H1 (cell line): ENCODE measurements around the gene ABCB10. TPM values are rescaled to one million over a fixed set of nuclear protein-coding genes. Genes with fewer than 3 reads are reported as not detected.

ENCODE experiments used
- CTCF ChIA-PET: fragments of 300-600 bp; sonication (Branson Sonifier 250); formaldehyde crosslinking; loops from one replicate; lab custom pipeline; 2021; ENCODE audit not compliant: partially characterized antibody; lab: Charles Lee
- POLR2A ChIA-PET: fragments of 300-600 bp; sonication (Branson Sonifier 250); formaldehyde crosslinking; loops from one replicate; lab custom pipeline; 2021; ENCODE audit warnings: inconsistent platforms; ENCODE audit not compliant: partially characterized antibody; lab: Charles Lee
- DNase-seq, 2 experiments: peaks; one replicate each; pipeline versions ENCODE4 v3.0.0 to v3.0.0-alpha.2; 2010 to 2022; ENCODE audit warnings: low spot score in 2 of 2, low read depth in 1 of 2, mixed read lengths in 1 of 2
- FAIRE-seq: peaks from 2 replicates; lab custom pipeline; 2011; peaks lifted over from hg19 to GRCh38; lab: Jason Lieb, UNC
- H2AFZ ChIP-seq: 2 replicates; pipeline ENCODE4 v1.8.1; 2012; ENCODE audit warnings: low read length, inconsistent platforms
- H2AK5ac ChIP-seq: 2 replicates; pipeline ENCODE4 v1.6.1; 2013; ENCODE audit warnings: low read depth, low read length
- H2BK120ac ChIP-seq: replicated peaks from 2 replicates; pipeline ENCODE3; 2013; ENCODE audit warnings: low read depth, low read length, inconsistent platforms
- H2BK12ac ChIP-seq: 2 replicates; pipeline ENCODE4 v1.6.1; 2013; ENCODE audit warnings: low read depth, low read length
- H2BK15ac ChIP-seq: 2 replicates; pipeline ENCODE4 v1.6.1; 2013; ENCODE audit warnings: low read length
- H2BK20ac ChIP-seq: 2 replicates; pipeline ENCODE4 v1.6.1; 2013; ENCODE audit warnings: low read length
- H2BK5ac ChIP-seq: 2 replicates; pipeline ENCODE4 v1.6.1; 2013; ENCODE audit warnings: low read depth, low read length
- H3K14ac ChIP-seq: 2 replicates; pipeline ENCODE4 v1.6.1; 2013; ENCODE audit warnings: inconsistent platforms; ENCODE audit not compliant: insufficient read length
- H3K18ac ChIP-seq: 2 replicates; pipeline ENCODE4 v1.6.1; 2013; ENCODE audit warnings: low read length; ENCODE audit errors: extremely low read depth
- H3K23ac ChIP-seq: 2 replicates; pipeline ENCODE4 v1.6.1; 2013; ENCODE audit warnings: inconsistent platforms; ENCODE audit not compliant: insufficient read length
- H3K23me2 ChIP-seq: 2 replicates; pipeline ENCODE4 v1.6.1; 2013; ENCODE audit warnings: low read depth, low read length
- H3K27ac ChIP-seq: 2 replicates; pipeline ENCODE4 v1.6.1; 2011; ENCODE audit warnings: low read depth, low read length, inconsistent platforms
- H3K27me3 ChIP-seq, 4 experiments: replicated peaks in 1 of 4; 1 replicate in 1 of 4; 2 replicates in 3 of 4; pipeline versions ENCODE4 v1.6.1 to v1.8.1; 2011 to 2013; ENCODE audit warnings: low read length in 3 of 4, mild to moderate bottlenecking in 3 of 4, inconsistent platforms in 2 of 4, mixed read lengths in 2 of 4, moderate library complexity in 1 of 4; ENCODE audit not compliant: control insufficient read depth in 3 of 4, insufficient read depth in 3 of 4; ENCODE audit errors: extremely low read depth in 1 of 4
- H3K36me3 ChIP-seq, 4 experiments: 2 replicates each; pipeline versions ENCODE4 v1.6.1 to v1.8.1; 2011 to 2013; ENCODE audit warnings: mild to moderate bottlenecking in 4 of 4, low read length in 3 of 4, moderate library complexity in 2 of 4, control low read depth in 1 of 4, inconsistent platforms in 1 of 4; ENCODE audit not compliant: insufficient read depth in 4 of 4, control insufficient read depth in 2 of 4
- H3K4ac ChIP-seq: replicated peaks from 2 replicates; pipeline ENCODE3; 2013; ENCODE audit warnings: low read length, low read depth, mixed read lengths, inconsistent platforms; ENCODE audit not compliant: insufficient read length
- H3K4me1 ChIP-seq, 4 experiments: replicated peaks in 1 of 4; 1 replicate in 1 of 4; 2 replicates in 3 of 4; pipeline versions ENCODE4 v1.6.1 to v1.8.1; 2011 to 2013; ENCODE audit warnings: low read length in 3 of 4, inconsistent platforms in 2 of 4, mixed read lengths in 1 of 4; ENCODE audit not compliant: insufficient read depth in 4 of 4, control insufficient read depth in 3 of 4
- H3K4me2 ChIP-seq, 2 experiments: 2 replicates each; pipeline versions ENCODE4 v1.6.1 to v1.8.1; 2011 to 2013; ENCODE audit warnings: low read depth in 2 of 2, low read length in 2 of 2, control low read depth in 1 of 2, inconsistent platforms in 1 of 2, mild to moderate bottlenecking in 1 of 2; ENCODE audit not compliant: insufficient read depth in 1 of 2
- H3K4me3 ChIP-seq, 4 experiments: fragments of 200-600, 300-600 bp in 1 of 4; sonication (generic), shearing (Covaris generic), sonication (Bioruptor Twin) in 1 of 4; 2 replicates each; pipeline versions ENCODE4 v1.5.1 to v1.8.1; 2011 to 2016; ENCODE audit warnings: low read length in 4 of 4, low read depth in 3 of 4, control low read depth in 2 of 4, inconsistent platforms in 2 of 4, mild to moderate bottlenecking in 2 of 4, mixed read lengths in 1 of 4, moderate library complexity in 1 of 4; ENCODE audit not compliant: insufficient read depth in 2 of 4; ENCODE audit errors: extremely low read depth in 1 of 4
- H3K56ac ChIP-seq: replicated peaks from 2 replicates; pipeline ENCODE3; 2013; ENCODE audit warnings: low read depth, mild to moderate bottlenecking, mixed read lengths, low read length, inconsistent platforms; ENCODE audit not compliant: insufficient read length
- H3K79me1 ChIP-seq: 2 replicates; pipeline ENCODE4 v1.6.1; 2013; ENCODE audit warnings: low read depth, low read length, control low read depth
- H3K79me2 ChIP-seq, 2 experiments: 2 replicates each; pipeline versions ENCODE4 v1.6.1 to v1.8.1; 2012 to 2013; ENCODE audit warnings: low read length in 2 of 2, mild to moderate bottlenecking in 2 of 2, inconsistent platforms in 1 of 2; ENCODE audit not compliant: insufficient read depth in 2 of 2, control insufficient read depth in 1 of 2
- H3K9ac ChIP-seq, 4 experiments: replicated peaks in 1 of 4; 1 replicate in 1 of 4; 2 replicates in 3 of 4; pipeline versions ENCODE4 v1.6.1 to v1.8.1; 2011 to 2013; ENCODE audit warnings: low read depth in 3 of 4, low read length in 3 of 4, control low read depth in 2 of 4, mild to moderate bottlenecking in 2 of 4, moderate library complexity in 2 of 4, inconsistent platforms in 1 of 4; ENCODE audit errors: extremely low read depth in 1 of 4
- H3K9me3 ChIP-seq, 2 experiments: 2 replicates each; pipeline versions ENCODE4 v1.6.1 to v1.8.1; 2012 to 2013; ENCODE audit warnings: mild to moderate bottlenecking in 2 of 2, moderate library complexity in 2 of 2, control low read depth in 1 of 2, inconsistent platforms in 1 of 2, low read depth in 1 of 2, low read length in 1 of 2, mixed read lengths in 1 of 2; ENCODE audit not compliant: insufficient read depth in 2 of 2
- H4K20me1 ChIP-seq, 2 experiments: replicated peaks in 1 of 2; 2 replicates each; pipeline versions ENCODE3 to v1.8.1; 2011 to 2013; ENCODE audit warnings: inconsistent platforms in 2 of 2, low read length in 2 of 2, mild to moderate bottlenecking in 1 of 2; ENCODE audit not compliant: insufficient read depth in 2 of 2, control insufficient read depth in 1 of 2
- H4K5ac ChIP-seq: 2 replicates; pipeline ENCODE4 v1.6.1; 2013; ENCODE audit warnings: low read length, low read depth, mixed read lengths, inconsistent platforms; ENCODE audit not compliant: insufficient read length
- H4K8ac ChIP-seq: 2 replicates; pipeline ENCODE4 v1.8.0; 2013; ENCODE audit warnings: mild to moderate bottlenecking, moderate library complexity, low read length, inconsistent platforms; ENCODE audit not compliant: insufficient read depth; ENCODE audit errors: extremely low read depth
- H4K91ac ChIP-seq: replicated peaks from 2 replicates; pipeline ENCODE3; 2013; ENCODE audit warnings: low read length, mixed read lengths, inconsistent platforms; ENCODE audit not compliant: insufficient read length
- SIX5 ChIP-seq: IDR thresholded peaks from 2 replicates; pipeline ENCODE4 v1.6.1; 2011; ENCODE audit warnings: mild to moderate bottlenecking, low read depth, low read length
- WGBS, 2 experiments: shearing (Covaris generic) in 1 of 2; methylation state at CpG; one replicate each; pipeline versions ENCODE4 v1.1.6 to v1.1.7; 2013 to 2015; ENCODE audit warnings: low lambda C conversion rate in 2 of 2, mixed read lengths in 2 of 2, inconsistent platforms in 1 of 2, low coverage in 1 of 2, missing lambda C conversion rate in 1 of 2; ENCODE audit not compliant: insufficient replicate concordance in 2 of 2, insufficient coverage in 1 of 2, insufficient read length in 1 of 2; ENCODE audit errors: extremely low coverage in 1 of 2, missing lambda C conversion rate in 1 of 2; 5-methylcytosine and 5-hydroxymethylcytosine counted together
- polyA plus RNA-seq, 7 experiments: library from polyadenylated mRNA; depleted of rRNA in 3 of 7; stranded (reverse) in 5 of 7; unstranded in 2 of 7; fragments of >200 nt in 5 of 7; fragments of 200-250 nt in 2 of 7; gene quantifications; 1 replicate in 5 of 7; 2 replicates in 1 of 7; 4 replicates in 1 of 7; pipeline versions ENCODE4 v1.2.1 to v1.2.3, GENCODE V29; 2011 to 2013; ENCODE audit warnings: missing spikeins in 2 of 7, mixed read lengths in 2 of 7
- total RNA-seq: library from RNA; stranded (reverse); fragmentation: NEBNext Ultra II Directional; extraction: Animal tissue kit (Norgen Biotek cat#: 25700); gene quantifications from 2 replicates; pipeline ENCODE4 v1.2.1, GENCODE V29; 2021

Gene ABCB10
- total and polyA plus RNA-seq, 2 of the 8 experiments (the other 6 are each of a cell fraction or from before 2014, with no cell fraction given), result 3.6 to 11.9 TPM

DNA sequence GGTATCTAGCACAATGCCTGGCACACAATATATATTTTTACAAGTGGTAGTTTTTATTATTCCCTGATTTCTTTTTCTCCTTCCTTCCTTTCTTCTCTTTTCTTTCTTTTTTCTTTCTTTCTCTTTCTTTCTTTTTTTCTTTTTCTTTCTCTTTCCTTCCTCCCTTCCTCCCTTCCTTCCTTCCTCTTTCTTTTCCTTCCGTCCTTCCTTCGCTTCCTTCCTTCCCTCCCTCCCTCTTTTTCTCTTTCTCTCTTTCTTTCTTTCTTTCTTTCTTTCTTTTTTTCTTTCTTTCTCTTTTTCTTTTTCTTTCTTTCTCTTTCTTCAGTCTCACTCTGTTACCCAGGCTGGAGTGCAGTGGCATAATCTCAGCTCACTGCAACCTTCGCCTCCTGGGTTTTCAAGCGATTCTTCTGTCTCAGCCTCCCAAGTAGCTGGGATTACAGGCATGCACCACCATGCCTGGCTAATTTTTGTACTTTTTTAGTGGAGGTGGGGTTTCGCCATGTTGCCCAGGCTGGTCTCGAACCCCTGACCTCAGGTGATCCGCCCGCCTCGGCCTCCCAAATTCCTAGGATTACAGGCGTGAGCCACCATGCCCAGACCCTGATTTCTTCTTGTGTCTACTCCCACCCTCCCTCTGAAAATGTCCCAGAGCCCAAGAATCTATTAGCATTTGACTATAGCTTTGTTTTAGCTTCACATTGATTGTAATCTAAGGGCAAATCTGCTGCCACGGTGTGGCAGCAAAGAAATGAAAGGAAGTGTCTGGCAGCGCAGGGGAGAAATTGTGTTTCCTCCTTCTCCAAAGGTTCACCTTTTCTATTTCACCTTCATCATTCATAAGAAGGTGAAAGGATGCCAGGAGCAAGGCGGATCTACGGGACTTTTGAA lies 19.9 kb upstream of the ABCB10 start:
- POLR2A ChIA-PET, result interaction anchor here (0.9 to 1.1 kb wide), 3 partner anchors 21 to 48 kb away, joined by 3 to 5 read pairs (median 3); no protein-coding TSS in a partner anchor
- no peak overlapping the region for H2BK20ac ChIP-seq
- no peaks in the 10 kb centered on the region for H3K79me1 ChIP-seq
- CTCF ChIA-PET, result interaction anchor here (1.1 to 1.7 kb wide), 3 partner anchors 12 to 20 kb away, joined by 3 to 4 read pairs (median 3); partner anchors contain the start of gene ABCB10
- no peak overlapping the region for H3K9ac ChIP-seq
- no peak overlapping the region for H3K4me3 ChIP-seq
- H3K14ac ChIP-seq, result no peak overlapping the region
- H3K4me2 ChIP-seq, result 0 out of 4 replicates have a peak overlapping the region, but pooled peaks of 1 of the 2 experiments have one; percentile 16
- DNase-seq, result no peak
- no peak overlapping the region for H4K8ac ChIP-seq
- H4K91ac ChIP-seq, result no peak overlapping the region
- no peaks in the 10 kb centered on the region for H3K9me3 ChIP-seq
- FAIRE-seq, result no peak
- H3K27ac ChIP-seq, result no peak overlapping the region
- no peak overlapping the region for H2BK12ac ChIP-seq
- H4K20me1 ChIP-seq, result no peaks in the 10 kb centered on the region
- peak overlapping the region; percentile 96; the same call in 1 of the 2 replicates for H2AFZ ChIP-seq
- H2AK5ac ChIP-seq, result no peak overlapping the region
- no peaks in the 10 kb centered on the region for H3K23me2 ChIP-seq
- no peaks in the 10 kb centered on the region for H3K79me2 ChIP-seq
- no peak overlapping the region for H3K23ac ChIP-seq
- H3K18ac ChIP-seq, result no peak overlapping the region
- H2BK5ac ChIP-seq, result no peak overlapping the region
- no peak overlapping the region for H4K5ac ChIP-seq
- H3K4me1 ChIP-seq, result peaks cover 0 to 7% (median 0%) of the 10 kb centered on the region in 4 experiments; a peak in 2 of 7 replicates
- H3K56ac ChIP-seq, result no peak overlapping the region
- no peak overlapping the region for H2BK15ac ChIP-seq
- no peak overlapping the region for H2BK120ac ChIP-seq
- 87% methylated on average over 12 of the region's 14 CpGs; no CpG with 5 or more reads in 1 of the 2 experiments for WGBS, 2 experiments
- H3K36me3 ChIP-seq, result no peaks in the 10 kb centered on the region
- H3K4ac ChIP-seq, result no peak overlapping the region
- no peaks in the 10 kb centered on the region for H3K27me3 ChIP-seq
- no peak for TF ChIP-seq SIX5
